ENCODE results near the gene F11R.
A peak's percentile ranks its signal among the peaks of the same experiment; 100 is the strongest.

Gene F11R

DNA sequence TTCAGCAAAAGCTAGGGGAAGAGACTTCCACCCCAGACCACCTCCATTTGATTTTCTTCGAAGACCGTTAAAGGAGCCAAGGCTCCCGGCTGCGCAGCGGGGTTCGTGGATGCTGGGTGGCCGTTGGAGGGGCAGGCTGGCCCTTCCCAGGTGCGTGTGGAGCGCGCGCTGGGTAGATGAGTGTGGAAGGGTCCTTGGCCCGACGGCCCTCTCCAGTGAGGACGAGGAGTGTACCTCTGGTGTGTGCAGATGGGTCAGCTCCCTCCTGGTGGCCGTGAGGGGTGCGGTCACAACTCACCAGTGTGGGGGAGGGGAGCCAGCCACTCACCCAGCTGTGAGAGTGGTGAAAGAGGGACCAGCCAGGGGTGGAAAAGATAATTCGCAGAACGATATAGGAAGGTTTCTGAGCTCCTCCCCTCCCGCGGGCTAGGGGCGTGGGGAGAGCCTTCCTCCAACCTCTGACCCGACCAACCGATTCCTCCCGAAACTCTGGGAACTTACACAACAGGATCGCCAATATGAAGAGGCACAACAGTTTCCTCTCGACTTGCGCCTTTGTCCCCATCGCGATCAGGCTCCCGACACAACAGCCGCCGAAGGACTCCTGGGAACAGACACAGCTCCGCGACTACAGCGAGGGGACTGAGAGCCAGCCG, at the start of gene F11R (continued):
- 0 out of 2 replicates have a peak, but pooled peaks have one; percentile 24 for TF ChIP-seq ZFP69B (tag by site-specific recombination; IDR thresholded peaks at IDR 0.05)
- TF ChIP-seq, protein P1, sequence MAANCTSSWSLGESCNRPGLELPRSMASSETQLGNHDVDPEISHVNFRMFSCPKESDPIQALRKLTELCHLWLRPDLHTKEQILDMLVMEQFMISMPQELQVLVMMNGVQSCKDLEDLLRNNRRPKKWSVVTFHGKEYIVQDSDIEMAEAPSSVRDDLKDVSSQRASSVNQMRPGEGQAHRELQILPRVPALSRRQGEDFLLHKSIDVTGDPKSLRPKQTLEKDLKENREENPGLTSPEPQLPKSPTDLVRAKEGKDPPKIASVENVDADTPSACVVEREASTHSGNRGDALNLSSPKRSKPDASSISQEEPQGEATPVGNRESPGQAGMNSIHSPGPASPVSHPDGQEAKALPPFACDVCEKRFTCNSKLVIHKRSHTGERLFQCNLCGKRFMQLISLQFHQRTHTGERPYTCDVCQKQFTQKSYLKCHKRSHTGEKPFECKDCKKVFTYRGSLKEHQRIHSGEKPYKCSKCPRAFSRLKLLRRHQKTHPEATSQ (tag by site-specific recombination; IDR thresholded peaks at IDR 0.05) = 0 out of 2 replicates have a peak, but pooled peaks have one; percentile 45
- TF ChIP-seq ZNF416 (tag by site-specific recombination; IDR thresholded peaks at IDR 0.05) = no peak
- TF ChIP-seq ZFP41 (tag by site-specific recombination; IDR thresholded peaks at IDR 0.05; ENCODE audit: borderline replicate concordance) = no peak
- TF ChIP-seq GLIS2 (tag by site-specific recombination; IDR thresholded peaks at IDR 0.05) = peak; percentile 71
- no peak for TF ChIP-seq ZNF311 (tag by site-specific recombination; IDR thresholded peaks at IDR 0.05; ENCODE audit: borderline replicate concordance)
- no peak for TF ChIP-seq ZNF544 (tag by site-specific recombination; IDR thresholded peaks at IDR 0.05)
- TF ChIP-seq ZNF23 (tag by site-specific recombination; IDR thresholded peaks at IDR 0.05; ENCODE audit: borderline replicate concordance) = no peak
- no peak for TF ChIP-seq ZNF792 (tag by site-specific recombination; IDR thresholded peaks at IDR 0.05)
- peak; percentile 82 for TF ChIP-seq ZBTB17 (tag by site-specific recombination; IDR thresholded peaks at IDR 0.05)
- TF ChIP-seq ZNF19 (tag by site-specific recombination; IDR thresholded peaks at IDR 0.05; ENCODE audit: low read depth) = no peak
- 0 out of 2 replicates have a peak, but pooled peaks have one; percentile 47 for TF ChIP-seq ZNF391 (tag by site-specific recombination; IDR thresholded peaks at IDR 0.05; ENCODE audit: borderline replicate concordance, low read depth)
- TF ChIP-seq ZNF624 (tag by site-specific recombination; IDR thresholded peaks at IDR 0.05) = no peak
- peak; percentile 77; the same call in 1 of the 2 replicates for TF ChIP-seq SP3 (tag by site-specific recombination; IDR thresholded peaks at IDR 0.05)
- TF ChIP-seq, protein P2, sequence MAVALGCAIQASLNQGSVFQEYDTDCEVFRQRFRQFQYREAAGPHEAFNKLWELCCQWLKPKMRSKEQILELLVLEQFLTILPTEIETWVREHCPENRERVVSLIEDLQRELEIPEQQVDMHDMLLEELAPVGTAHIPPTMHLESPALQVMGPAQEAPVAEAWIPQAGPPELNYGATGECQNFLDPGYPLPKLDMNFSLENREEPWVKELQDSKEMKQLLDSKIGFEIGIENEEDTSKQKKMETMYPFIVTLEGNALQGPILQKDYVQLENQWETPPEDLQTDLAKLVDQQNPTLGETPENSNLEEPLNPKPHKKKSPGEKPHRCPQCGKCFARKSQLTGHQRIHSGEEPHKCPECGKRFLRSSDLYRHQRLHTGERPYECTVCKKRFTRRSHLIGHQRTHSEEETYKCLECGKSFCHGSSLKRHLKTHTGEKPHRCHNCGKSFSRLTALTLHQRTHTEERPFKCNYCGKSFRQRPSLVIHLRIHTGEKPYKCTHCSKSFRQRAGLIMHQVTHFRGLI (tag by site-specific recombination; IDR thresholded peaks at IDR 0.05) = no peak
- TF ChIP-seq ZNF529 (tag by site-specific recombination; IDR thresholded peaks at IDR 0.05; ENCODE audit: insufficient replicate concordance) = no peak
- TF ChIP-seq ZNF830 (tag by site-specific recombination; IDR thresholded peaks at IDR 0.05; ENCODE audit: low read depth) = no peak
- no peak for TF ChIP-seq ZNF473 (tag by site-specific recombination; IDR thresholded peaks at IDR 0.05)
- peak; percentile 35; the same call in 1 of the 2 replicates for TF ChIP-seq KLF7 (tag by site-specific recombination; IDR thresholded peaks at IDR 0.05; ENCODE audit: borderline replicate concordance)
- no peak for TF ChIP-seq ZNF548 (tag by site-specific recombination; IDR thresholded peaks at IDR 0.05)
- no peak for TF ChIP-seq ZNF600 (tag by site-specific recombination; IDR thresholded peaks at IDR 0.05)
- no peak for TF ChIP-seq ZNF174 (tag by site-specific recombination; IDR thresholded peaks at IDR 0.05)
- TF ChIP-seq, protein P3, sequence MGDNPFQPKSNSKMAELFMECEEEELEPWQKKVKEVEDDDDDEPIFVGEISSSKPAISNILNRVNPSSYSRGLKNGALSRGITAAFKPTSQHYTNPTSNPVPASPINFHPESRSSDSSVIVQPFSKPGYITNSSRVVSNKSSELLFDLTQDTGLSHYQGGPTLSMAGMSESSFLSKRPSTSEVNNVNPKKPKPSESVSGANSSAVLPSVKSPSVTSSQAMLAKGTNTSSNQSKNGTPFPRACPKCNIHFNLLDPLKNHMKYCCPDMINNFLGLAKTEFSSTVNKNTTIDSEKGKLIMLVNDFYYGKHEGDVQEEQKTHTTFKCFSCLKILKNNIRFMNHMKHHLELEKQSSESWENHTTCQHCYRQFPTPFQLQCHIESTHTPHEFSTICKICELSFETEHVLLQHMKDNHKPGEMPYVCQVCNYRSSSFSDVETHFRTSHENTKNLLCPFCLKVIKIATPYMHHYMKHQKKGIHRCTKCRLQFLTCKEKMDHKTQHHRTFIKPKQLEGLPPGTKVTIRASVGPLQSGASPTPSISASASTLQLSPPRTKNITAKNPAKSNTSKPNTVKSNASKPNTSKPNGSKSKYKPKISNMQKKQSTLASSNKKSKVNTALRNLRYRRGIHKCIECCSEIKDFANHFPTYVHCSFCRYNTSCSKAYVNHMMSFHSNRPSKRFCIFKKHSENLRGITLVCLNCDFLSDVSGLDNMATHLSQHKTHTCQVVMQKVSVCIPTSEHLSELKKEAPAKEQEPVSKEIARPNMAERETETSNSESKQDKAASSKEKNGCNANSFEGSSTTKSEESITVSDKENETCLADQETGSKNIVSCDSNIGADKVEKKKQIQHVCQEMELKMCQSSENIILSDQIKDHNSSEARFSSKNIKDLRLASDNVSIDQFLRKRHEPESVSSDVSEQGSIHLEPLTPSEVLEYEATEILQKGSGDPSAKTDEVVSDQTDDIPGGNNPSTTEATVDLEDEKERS (tag by site-specific recombination; IDR thresholded peaks at IDR 0.05) = no peak
- peak; percentile 82; the same call in 1 of the 2 replicates for TF ChIP-seq ZFP37 (tag by site-specific recombination; IDR thresholded peaks at IDR 0.05)
- TF ChIP-seq, protein P4, sequence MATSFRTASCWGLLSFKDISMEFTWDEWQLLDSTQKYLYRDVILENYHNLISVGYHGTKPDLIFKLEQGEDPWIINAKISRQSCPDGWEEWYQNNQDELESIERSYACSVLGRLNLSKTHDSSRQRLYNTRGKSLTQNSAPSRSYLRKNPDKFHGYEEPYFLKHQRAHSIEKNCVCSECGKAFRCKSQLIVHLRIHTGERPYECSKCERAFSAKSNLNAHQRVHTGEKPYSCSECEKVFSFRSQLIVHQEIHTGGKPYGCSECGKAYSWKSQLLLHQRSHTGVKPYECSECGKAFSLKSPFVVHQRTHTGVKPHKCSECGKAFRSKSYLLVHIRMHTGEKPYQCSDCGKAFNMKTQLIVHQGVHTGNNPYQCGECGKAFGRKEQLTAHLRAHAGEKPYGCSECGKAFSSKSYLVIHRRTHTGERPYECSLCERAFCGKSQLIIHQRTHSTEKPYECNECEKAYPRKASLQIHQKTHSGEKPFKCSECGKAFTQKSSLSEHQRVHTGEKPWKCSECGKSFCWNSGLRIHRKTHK (tag by site-specific recombination; IDR thresholded peaks at IDR 0.05) = no peak
- TF ChIP-seq ZNF404 (tag by site-specific recombination; IDR thresholded peaks at IDR 0.05) = no peak
- peak; percentile 72 for TF ChIP-seq ZNF2 (tag by site-specific recombination; IDR thresholded peaks at IDR 0.05)
- no peak for TF ChIP-seq HOXC10 (CRISPR knock-in tag; IDR thresholded peaks at IDR 0.05)
- TF ChIP-seq ZNF354C (tag by site-specific recombination; IDR thresholded peaks at IDR 0.05; ENCODE audit: borderline replicate concordance, low read depth) = no peak
- TF ChIP-seq SCRT1 (tag by site-specific recombination; IDR thresholded peaks at IDR 0.05; ENCODE audit: borderline replicate concordance) = no peak
- peak; percentile 15; the same call in 1 of the 2 replicates for TF ChIP-seq ZBTB20 (tag by site-specific recombination; IDR thresholded peaks at IDR 0.05)
- TF ChIP-seq, protein P5, sequence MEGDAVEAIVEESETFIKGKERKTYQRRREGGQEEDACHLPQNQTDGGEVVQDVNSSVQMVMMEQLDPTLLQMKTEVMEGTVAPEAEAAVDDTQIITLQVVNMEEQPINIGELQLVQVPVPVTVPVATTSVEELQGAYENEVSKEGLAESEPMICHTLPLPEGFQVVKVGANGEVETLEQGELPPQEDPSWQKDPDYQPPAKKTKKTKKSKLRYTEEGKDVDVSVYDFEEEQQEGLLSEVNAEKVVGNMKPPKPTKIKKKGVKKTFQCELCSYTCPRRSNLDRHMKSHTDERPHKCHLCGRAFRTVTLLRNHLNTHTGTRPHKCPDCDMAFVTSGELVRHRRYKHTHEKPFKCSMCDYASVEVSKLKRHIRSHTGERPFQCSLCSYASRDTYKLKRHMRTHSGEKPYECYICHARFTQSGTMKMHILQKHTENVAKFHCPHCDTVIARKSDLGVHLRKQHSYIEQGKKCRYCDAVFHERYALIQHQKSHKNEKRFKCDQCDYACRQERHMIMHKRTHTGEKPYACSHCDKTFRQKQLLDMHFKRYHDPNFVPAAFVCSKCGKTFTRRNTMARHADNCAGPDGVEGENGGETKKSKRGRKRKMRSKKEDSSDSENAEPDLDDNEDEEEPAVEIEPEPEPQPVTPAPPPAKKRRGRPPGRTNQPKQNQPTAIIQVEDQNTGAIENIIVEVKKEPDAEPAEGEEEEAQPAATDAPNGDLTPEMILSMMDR (tag by site-specific recombination; IDR thresholded peaks at IDR 0.05) = peak; percentile 84
